HCT116 (cell line): ENCODE measurements around the gene SIX5. TPM values are rescaled to one million over a fixed set of nuclear protein-coding genes. Genes with fewer than 3 reads are reported as not detected.

Experiments
- ATAC-seq: fragments of 200-7000 bp; cut with Tn5 transposase; 2 replicates; pipeline ENCODE4 v1.9.1; 2020; ENCODE audit warnings: mild to moderate bottlenecking, moderate library complexity
- BruUV-seq: library from RNA; stranded (reverse); fragments of 400-500 nt; replicated peaks from 2 replicates; lab custom pipeline; 2021; lab: Mats Ljungman, UMichigan
- CTCF ChIA-PET: fragments of 300-600 bp; sonication (Branson Sonifier 250); formaldehyde crosslinking; loops from one replicate; lab custom pipeline; 2021; ENCODE audit warnings: antibody characterized with exemption; lab: Charles Lee
- POLR2A ChIA-PET: fragments of 300-600, 350-600 bp; sonication (Branson Sonifier 250); formaldehyde crosslinking; loops from one replicate; lab custom pipeline; 2021; ENCODE audit warnings: antibody characterized with exemption; lab: Charles Lee
- RAD21 ChIA-PET, 2 experiments: fragments of 300-600 bp; sonication (Branson Sonifier 250); formaldehyde crosslinking; loops; one replicate each; lab custom pipeline; 2023; ENCODE audit warnings: low total read pairs in 2 of 2; ENCODE audit not compliant: uncharacterized antibody in 2 of 2, unreplicated experiment in 2 of 2, low non-redundant PET in 1 of 2; lab: Charles Lee
- DNase-seq: peaks from one replicate; pipeline ENCODE4 v3.0.0-alpha.2; 2010; ENCODE audit warnings: low read depth, low spot score
- H2AFZ ChIP-seq: fragments of 200-600 bp; shearing (Covaris generic), sonication (generic); 2 replicates; pipeline ENCODE4 v1.6.1; 2017; ENCODE audit warnings: low read depth, mixed run types, mixed read lengths, antibody characterized with exemption, low read length; ENCODE audit not compliant: poor library complexity, severe bottlenecking
- H3K27ac ChIP-seq: 2 replicates; pipeline ENCODE4 v1.5.1; 2012; ENCODE audit warnings: low read depth, low read length
- H3K27me3 ChIP-seq: fragments of 200-600 bp; sonication (generic); 2 replicates; pipeline ENCODE4 v1.6.1; 2016; ENCODE audit warnings: mixed run types, low read length, mixed read lengths; ENCODE audit not compliant: insufficient read depth
- H3K36me3 ChIP-seq, 2 experiments: fragments of 200-500 bp in 1 of 2; fragments of 200-600 bp in 1 of 2; sonication (Bioruptor generic) in 1 of 2; sonication (generic) in 1 of 2; 2 replicates each; pipeline versions ENCODE4 v1.5.1 to v1.6.1; 2014 to 2016; ENCODE audit warnings: low read length in 2 of 2, inconsistent platforms in 1 of 2, mixed read lengths in 1 of 2, mixed run types in 1 of 2; ENCODE audit not compliant: insufficient read depth in 2 of 2, control insufficient read depth in 1 of 2
- H3K4me1 ChIP-seq, 2 experiments: fragments of 200-600 bp in 1 of 2; sonication (generic) in 1 of 2; 2 replicates each; pipeline versions ENCODE4 v1.5.1 to v1.6.1; 2012 to 2017; ENCODE audit warnings: low read length in 2 of 2, inconsistent platforms in 1 of 2, mild to moderate bottlenecking in 1 of 2, mixed read lengths in 1 of 2, mixed run types in 1 of 2, moderate library complexity in 1 of 2; ENCODE audit not compliant: insufficient read depth in 2 of 2, control insufficient read depth in 1 of 2
- H3K4me2 ChIP-seq: fragments of 200-600 bp; sonication (generic); 2 replicates; pipeline ENCODE4 v1.6.1; 2017; ENCODE audit warnings: mixed run types, low read length, mixed read lengths
- H3K4me3 ChIP-seq, 2 experiments: fragments of 200-600 bp in 1 of 2; sonication (generic) in 1 of 2; replicated peaks in 1 of 2; 2 replicates each; pipeline ENCODE4 v1.5.1; 2011 to 2016; ENCODE audit warnings: low read length in 2 of 2, control low read depth in 1 of 2, low read depth in 1 of 2, mild to moderate bottlenecking in 1 of 2, mixed read lengths in 1 of 2, mixed run types in 1 of 2
- H3K79me2 ChIP-seq: fragments of 200-600 bp; sonication (generic); 2 replicates; pipeline ENCODE4 v1.6.1; 2017; ENCODE audit warnings: mild to moderate bottlenecking, mixed run types, low read length, moderate library complexity, mixed read lengths; ENCODE audit not compliant: insufficient read depth
- H3K9ac ChIP-seq: fragments of 200-600 bp; sonication (generic); 2 replicates; pipeline ENCODE4 v1.6.1; 2016; ENCODE audit warnings: low read length, mixed read lengths
- H3K9me2 ChIP-seq: fragments of 200-600 bp; sonication (generic), shearing (Covaris generic); 2 replicates; pipeline ENCODE4 v1.6.1; 2017; ENCODE audit warnings: mixed run types, mild to moderate bottlenecking, moderate library complexity; ENCODE audit not compliant: insufficient read depth
- H3K9me3 ChIP-seq, 2 experiments: fragments of 200-500 bp in 1 of 2; fragments of 200-600 bp in 1 of 2; sonication (Bioruptor generic) in 1 of 2; sonication (generic) in 1 of 2; 2 replicates each; pipeline ENCODE4 v1.6.1; 2014 to 2017; ENCODE audit warnings: low read length in 2 of 2, mixed read lengths in 2 of 2, inconsistent platforms in 1 of 2, low read depth in 1 of 2, mild to moderate bottlenecking in 1 of 2, mixed run types in 1 of 2, moderate library complexity in 1 of 2; ENCODE audit not compliant: control insufficient read depth in 1 of 2, insufficient read depth in 1 of 2
- H4K20me1 ChIP-seq: fragments of 200-600 bp; sonication (generic), shearing (Covaris generic); 2 replicates; pipeline ENCODE4 v1.6.1; 2017; ENCODE audit warnings: mixed run types, mild to moderate bottlenecking, moderate library complexity; ENCODE audit not compliant: insufficient read depth
- CBX3 ChIP-seq: IDR thresholded peaks from 2 replicates; pipeline ENCODE4 v1.6.1; 2012; ENCODE audit warnings: low read depth
- CEBPB ChIP-seq: IDR thresholded peaks from 2 replicates; pipeline ENCODE4 v1.6.1; 2012; ENCODE audit warnings: low read depth
- CTCF ChIP-seq, 3 experiments: fragments of 200-600 bp in 1 of 3; sonication (generic) in 1 of 3; IDR thresholded peaks in 2 of 3; conservative IDR thresholded peaks in 1 of 3; 2 replicates each; pipeline ENCODE4 v1.5.1; 2012 to 2017; ENCODE audit warnings: low read depth in 2 of 3, low read length in 2 of 3, antibody characterized with exemption in 1 of 3, borderline replicate concordance in 1 of 3, control low read depth in 1 of 3, mild to moderate bottlenecking in 1 of 3, mixed read lengths in 1 of 3, mixed run types in 1 of 3, moderate library complexity in 1 of 3; ENCODE audit not compliant: insufficient read depth in 1 of 3
- EGR1 ChIP-seq: IDR thresholded peaks from 2 replicates; pipeline ENCODE4 v1.6.1; 2012; ENCODE audit warnings: low read depth
- ELF1 ChIP-seq: IDR thresholded peaks from 2 replicates; pipeline ENCODE4 v1.6.1; 2012; ENCODE audit warnings: low read depth, borderline replicate concordance
- EZH2phosphoT487 ChIP-seq: fragments of 200-600 bp; IDR thresholded peaks from 2 replicates; pipeline ENCODE4 v1.6.1; 2018; ENCODE audit warnings: antibody characterized with exemption, borderline replicate concordance
- JUND ChIP-seq: IDR thresholded peaks from 2 replicates; pipeline ENCODE4 v1.6.1; 2012
- POLR2AphosphoS5 ChIP-seq: IDR thresholded peaks from 2 replicates; pipeline ENCODE4 v1.6.1; 2011; ENCODE audit warnings: mild to moderate bottlenecking, low read depth, low read length, moderate library complexity
- RAD21 ChIP-seq: IDR thresholded peaks from 2 replicates; pipeline ENCODE4 v1.6.1; 2012; ENCODE audit warnings: low read depth, mild to moderate bottlenecking
- SIN3A ChIP-seq: IDR thresholded peaks from 2 replicates; pipeline ENCODE4 v1.6.1; 2012; ENCODE audit warnings: low read depth
- SP1 ChIP-seq: IDR thresholded peaks from 2 replicates; pipeline ENCODE4 v1.6.1; 2012; ENCODE audit warnings: low read depth
- SRF ChIP-seq: IDR thresholded peaks from 2 replicates; pipeline ENCODE4 v1.6.1; 2012; ENCODE audit warnings: low read depth
- TCF7L2 ChIP-seq: IDR thresholded peaks from 2 replicates; pipeline ENCODE4 v1.7.0; 2011; ENCODE audit warnings: borderline replicate concordance, inconsistent platforms; ENCODE audit not compliant: insufficient read depth, insufficient read length; ENCODE audit errors: extremely low read depth
- ZFX ChIP-seq: fragments of 450-650 bp; IDR thresholded peaks from 2 replicates; pipeline ENCODE4 v1.6.1; 2017
- intact Hi-C: fragments of 100-400 bp; cut with micrococcal nuclease; formaldehyde crosslinking; loops from 2 replicates; pipeline ENCODE4 v1.10.0; 2022
- total RNA-seq: library from RNA; stranded (reverse); gene quantifications from one replicate; pipeline ENCODE4 v1.2.1, GENCODE V29; 2021; ENCODE audit not compliant: unreplicated experiment

Gene SIX5
- total RNA-seq, 1 experiment from 2014 or later, result 18.3 TPM

- Histone ChIP-seq H3K9me3 (no peaks in the 10 kb centered on the region), H3K27me3 (no peaks in the 10 kb centered on the region), H3K79me2 (no peaks in the 10 kb centered on the region), H3K36me3 (peaks cover 0 to 10% of the 10 kb centered on the region in 2 experiments; a peak in 3 of 4 replicates), H3K4me3 (no peak overlapping the region), H3K27ac (no peak overlapping the region), H3K4me2 (no peak overlapping the region), H3K9ac (no peak overlapping the region), H2AFZ (no peak overlapping the region), H4K20me1 (no peaks in the 10 kb centered on the region), H3K4me1 (peaks cover 14 to 31% of the 10 kb centered on the region in 2 experiments), H3K9me2 (no peaks in the 10 kb centered on the region)
- POLR2A ChIA-PET, result interaction anchor here (1.1 kb wide), 1 partner anchor 8 kb away, joined by 4 read pairs; the partner anchor contains the start of gene DMPK
- BruUV-seq, result no TSS peak
- DNase-seq (no peak), ATAC-seq (no peak)
- intact Hi-C loops, result loop anchor here (10.0 kb wide), 1 partner anchor 680 kb away; the partner anchor contains the start of gene PPP1R37
- CTCF ChIA-PET, result interaction anchor here (0.7 kb wide), 1 partner anchor 18 kb away, joined by 3 read pairs; no protein-coding TSS in a partner anchor
- RAD21 ChIA-PET, result no interaction called here
- TF ChIP-seq SRF (no peak), ZFX (no peak), RAD21 (no peak), EGR1 (no peak), CTCF (IDR thresholded peaks at IDR 0.05 in 2 of 3, conservative IDR thresholded peaks at IDR 0.05 in 1 of 3; ENCODE audit: borderline replicate concordance in 1 of 3, insufficient read depth in 1 of 3, low read depth in 2 of 3, low read length in 2 of 3) (peak in 2 of 3 experiments; percentile 33 to 42; a peak in 2 of 6 replicates), CEBPB (no peak)
Observed at GRCh38 chr19:45774765-45775164, 5.7 kb upstream of the SIX5 start.

GRCh38 chr19:45773384-45773783 is 4.3 kb upstream of the SIX5 start:
- Histone ChIP-seq H3K36me3 (peaks cover 0 to 10% of the 10 kb centered on the region in 2 experiments; a peak in 3 of 4 replicates), H3K9ac (no peak overlapping the region), H3K79me2 (no peaks in the 10 kb centered on the region), H3K9me3 (no peaks in the 10 kb centered on the region), H3K4me1 (peaks cover 7 to 25% of the 10 kb centered on the region in 2 experiments), H2AFZ (no peak overlapping the region), H3K27ac (no peak overlapping the region), H3K4me2 (no peak overlapping the region), H3K4me3 (no peak overlapping the region), H3K9me2 (no peaks in the 10 kb centered on the region), H4K20me1 (no peaks in the 10 kb centered on the region), H3K27me3 (no peaks in the 10 kb centered on the region)
- ChIA-PET CTCF (no interaction called here), POLR2A (no interaction called here), RAD21 (interaction anchor here in 1 of 2 experiments (0.6 kb wide), 1 partner anchor 306 kb away, joined by 3 read pairs; no protein-coding TSS in a partner anchor)
- ATAC-seq (no peak), DNase-seq (no peak)
- intact Hi-C loops, result loop anchor here (10.0 kb wide), 1 partner anchor 679 kb away; the partner anchor contains the start of gene PPP1R37
- BruUV-seq, result no TSS peak
- no peak for TF ChIP-seq RAD21
- TF ChIP-seq POLR2AphosphoS5, result no peak
- TF ChIP-seq SIN3A, result no peak
- no peak for TF ChIP-seq CBX3
- TF ChIP-seq SP1, result no peak
- no peak for TF ChIP-seq EGR1
- TF ChIP-seq JUND, result no peak
- no peak for TF ChIP-seq EZH2phosphoT487
- no peak for TF ChIP-seq ZFX
- no peak for TF ChIP-seq CTCF (IDR thresholded peaks at IDR 0.05 in 2 of 3, conservative IDR thresholded peaks at IDR 0.05 in 1 of 3; ENCODE audit: borderline replicate concordance in 1 of 3, insufficient read depth in 1 of 3, low read depth in 2 of 3, low read length in 2 of 3)
- no peak for TF ChIP-seq CEBPB
- no peak for TF ChIP-seq ELF1
- TF ChIP-seq SRF, result no peak
- TF ChIP-seq TCF7L2, result no peak
